Measurements from ENCODE around the gene NHSL1.

Gene NHSL1

GRCh38 chr6:138451043-138451442, 48.3 kb downstream of the NHSL1 start:
- TF ChIP-seq CTCF (conservative IDR thresholded peaks at IDR 0.05; ENCODE audit: low read length) = no peak
- H3K4me3 ChIP-seq (ENCODE audit: low read length) = no peak overlapping the region
- DNase-seq (ENCODE audit: low read depth) = no peak

- no peak for DNase-seq (ENCODE audit: low read depth)
- TF ChIP-seq CTCF (conservative IDR thresholded peaks at IDR 0.05; ENCODE audit: low read length) = no peak
- H3K4me3 ChIP-seq (ENCODE audit: low read length) = no peak overlapping the region
Observed at GRCh38 chr6:138450445-138450844, 48.8 kb downstream of the NHSL1 start.

GRCh38 chr6:138446821-138447220, 52.5 kb downstream of the NHSL1 start:
- DNase-seq (ENCODE audit: low read depth) = no peak
- TF ChIP-seq CTCF (conservative IDR thresholded peaks at IDR 0.05; ENCODE audit: low read length) = no peak
- no peak overlapping the region for H3K4me3 ChIP-seq (ENCODE audit: low read length)

- no peak overlapping the region for H3K4me3 ChIP-seq (ENCODE audit: low read length)
- no peak for TF ChIP-seq CTCF (conservative IDR thresholded peaks at IDR 0.05; ENCODE audit: low read length)
- DNase-seq (ENCODE audit: low read depth) = no peak
Observed at GRCh38 chr6:138443979-138444378, 55.3 kb downstream of the NHSL1 start.

- DNase-seq (ENCODE audit: low read depth) = no peak
- TF ChIP-seq CTCF (conservative IDR thresholded peaks at IDR 0.05; ENCODE audit: low read length) = no peak
- no peak overlapping the region for H3K4me3 ChIP-seq (ENCODE audit: low read length)
Observed at GRCh38 chr6:138442663-138443062, 56.6 kb downstream of the NHSL1 start.

GRCh38 chr6:138441965-138442364, 57.3 kb downstream of the NHSL1 start:
- no peak for DNase-seq (ENCODE audit: low read depth)
- no peak overlapping the region for H3K4me3 ChIP-seq (ENCODE audit: low read length)
- TF ChIP-seq CTCF (conservative IDR thresholded peaks at IDR 0.05; ENCODE audit: low read length) = no peak

- DNase-seq (ENCODE audit: low read depth) = no peak
- H3K4me3 ChIP-seq (ENCODE audit: low read length) = no peak overlapping the region
Observed at GRCh38 chr6:138440758-138441357, 58.4 kb downstream of the NHSL1 start.

More at GRCh38 chr6:138440758-138441357, 58.4 kb downstream of the NHSL1 start:
- TF ChIP-seq CTCF (conservative IDR thresholded peaks at IDR 0.05; ENCODE audit: low read length) = no peak

All from AG10803 (cell line).